Mesodermal cell (in vitro differentiated cells): ENCODE results near the gene PADI6.

ENCODE experiments used
- H3K27ac ChIP-seq: 2 replicates; pipeline ENCODE4 v1.7.0; 2013; ENCODE audit warnings: mild to moderate bottlenecking, low read depth, low read length, moderate library complexity; ENCODE audit not compliant: severe bottlenecking
- H3K36me3 ChIP-seq: 2 replicates; pipeline ENCODE4 v1.7.1; 2013; ENCODE audit warnings: mild to moderate bottlenecking, low read length, moderate library complexity; ENCODE audit not compliant: control insufficient read depth, insufficient read depth
- H3K4me1 ChIP-seq: one replicate; pipeline ENCODE4 v1.7.1; 2013; ENCODE audit warnings: mild to moderate bottlenecking, low read length; ENCODE audit not compliant: insufficient read depth, control insufficient read depth, poor library complexity, severe bottlenecking
- H3K4me3 ChIP-seq: 2 replicates; pipeline ENCODE4 v1.7.0; 2013; ENCODE audit warnings: low read length, control low read depth, mild to moderate bottlenecking; ENCODE audit not compliant: insufficient read depth, poor library complexity, severe bottlenecking; ENCODE audit errors: extremely low read depth
- H3K9me3 ChIP-seq: 2 replicates; pipeline ENCODE4 v1.7.1; 2013; ENCODE audit warnings: mild to moderate bottlenecking, low read length, moderate library complexity; ENCODE audit not compliant: control insufficient read depth
- WGBS, 2 experiments: methylation state at CpG; one replicate each; pipeline ENCODE4 v1.1.5; 2013; ENCODE audit warnings: missing lambda C conversion rate in 2 of 2; ENCODE audit not compliant: insufficient coverage in 2 of 2; 5-methylcytosine and 5-hydroxymethylcytosine counted together

The PADI6 gene

DNA sequence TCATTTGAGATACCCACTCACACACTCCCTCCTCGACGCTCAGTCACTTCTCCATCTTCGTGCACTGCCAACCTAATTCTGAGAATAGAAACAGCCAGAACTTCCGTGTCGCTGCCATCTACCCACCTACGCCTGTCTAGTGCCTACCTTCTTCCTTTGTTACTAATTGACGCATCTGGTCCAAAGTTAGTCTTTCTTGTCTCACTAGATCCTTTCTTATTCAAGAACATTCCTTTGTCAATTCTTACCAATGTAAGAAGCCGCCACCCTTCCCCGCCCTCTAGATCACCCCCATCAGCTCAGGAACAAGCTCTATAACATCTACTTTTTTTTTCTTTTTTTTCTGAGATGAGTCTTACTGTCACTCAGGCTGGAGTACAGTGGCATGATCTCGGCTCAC lies 3.7 kb downstream of the PADI6 start:
- H3K27ac ChIP-seq: no peak overlapping the region
- no peaks in the 10 kb centered on the region for H3K4me1 ChIP-seq
- H3K9me3 ChIP-seq: no peaks in the 10 kb centered on the region
- no peak overlapping the region for H3K4me3 ChIP-seq
- no peaks in the 10 kb centered on the region for H3K36me3 ChIP-seq
- 95 to 96% methylated on average over 9 to 10 of the region's 10 CpGs for WGBS, 2 experiments

DNA sequence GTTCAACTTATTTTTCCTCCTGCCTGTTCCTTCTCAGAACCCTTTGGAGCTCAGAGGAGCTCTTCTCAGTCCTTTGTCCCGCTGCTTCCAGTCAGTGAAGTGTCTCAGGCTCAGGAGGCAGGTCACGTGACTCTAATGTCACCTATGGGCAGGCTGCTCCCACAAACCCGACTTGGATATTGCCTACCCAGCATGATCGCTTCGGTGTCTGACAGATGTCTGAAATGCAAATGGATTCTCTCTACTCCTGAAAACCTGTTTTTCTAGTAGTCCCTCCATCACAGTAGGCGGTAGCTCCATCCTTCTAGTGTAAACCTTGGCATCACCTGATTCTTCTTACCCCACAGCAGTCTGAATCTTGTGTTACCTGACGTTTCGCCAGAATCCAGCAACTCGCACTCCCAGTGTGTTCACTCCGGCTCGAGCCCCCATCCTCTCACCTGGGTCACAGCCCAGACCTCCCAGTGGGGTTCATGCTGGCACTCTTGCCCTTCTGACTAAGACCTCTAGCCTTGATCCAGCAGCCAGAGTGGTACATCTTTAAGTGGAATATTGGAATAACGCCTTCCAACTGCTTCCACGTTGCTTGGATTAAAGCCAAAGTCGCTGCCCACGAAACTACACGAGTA lies 5.4 kb downstream of the PADI6 start:
- H3K9me3 ChIP-seq: no peaks in the 10 kb centered on the region
- H3K27ac ChIP-seq: no peak overlapping the region
- 81% methylated on average over 16 of the region's 16 CpGs for WGBS, 2 experiments
- H3K4me1 ChIP-seq: no peaks in the 10 kb centered on the region
- H3K4me3 ChIP-seq: no peak overlapping the region
- H3K36me3 ChIP-seq: no peaks in the 10 kb centered on the region

DNA sequence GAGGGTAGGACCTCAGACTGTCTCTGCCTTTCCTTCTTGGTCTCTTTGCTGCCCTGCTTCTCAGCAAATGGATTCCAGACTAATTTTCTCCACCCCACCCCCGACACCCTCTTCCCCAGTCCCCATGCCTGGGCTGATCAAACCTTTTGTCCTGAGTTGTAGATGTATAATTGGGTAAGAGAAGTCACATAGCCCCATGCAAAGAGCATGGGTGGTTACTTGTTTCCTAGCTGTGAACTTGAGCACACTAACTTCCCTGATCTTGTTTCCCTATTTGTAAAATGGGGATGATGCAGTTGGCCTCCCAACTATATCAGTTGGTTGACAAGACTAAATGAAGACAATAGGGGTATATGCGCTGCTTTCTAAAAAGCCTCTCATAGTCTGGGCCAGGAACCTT lies 9.2 kb downstream of the PADI6 start:
- WGBS, 2 experiments: 91 to 100% methylated on average over 1 of the region's 2 CpGs
- Histone ChIP-seq H3K36me3 (no peaks in the 10 kb centered on the region), H3K27ac (no peak overlapping the region), H3K9me3 (no peaks in the 10 kb centered on the region), H3K4me1 (no peaks in the 10 kb centered on the region), H3K4me3 (no peak overlapping the region)

DNA sequence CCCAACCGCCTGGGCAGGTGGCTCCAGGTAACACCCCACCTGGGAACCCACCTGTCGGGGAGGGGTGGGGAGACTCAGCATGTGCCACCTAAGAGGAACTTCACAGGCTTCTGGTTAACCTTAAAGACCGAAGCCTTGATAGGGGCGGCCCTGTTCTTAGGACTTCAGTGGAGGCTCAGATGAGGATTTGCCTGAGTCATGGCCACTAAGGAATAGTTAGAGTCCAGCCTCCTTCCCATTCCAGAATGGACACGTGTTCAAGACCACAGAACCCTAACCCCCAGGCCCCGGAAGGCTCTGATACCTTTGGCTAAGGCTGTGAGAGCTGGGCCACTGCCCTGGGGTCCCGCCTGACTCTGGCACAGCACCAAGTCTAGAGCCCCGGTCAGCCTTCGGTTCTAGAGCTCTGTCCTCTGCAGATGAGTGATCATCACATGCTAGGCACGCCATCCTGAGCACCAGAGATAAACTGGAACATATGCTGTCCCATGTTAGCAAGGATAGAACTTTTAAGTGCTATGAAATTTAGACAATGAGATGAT lies 20.3 kb downstream of the PADI6 start:
- no peak overlapping the region for H3K27ac ChIP-seq
- WGBS, 2 experiments: 87 to 92% methylated on average over 9 to 10 of the region's 10 CpGs
- H3K9me3 ChIP-seq: no peaks in the 10 kb centered on the region
- no peaks in the 10 kb centered on the region for H3K36me3 ChIP-seq
- no peaks in the 10 kb centered on the region for H3K4me1 ChIP-seq
- H3K4me3 ChIP-seq: no peak overlapping the region

DNA sequence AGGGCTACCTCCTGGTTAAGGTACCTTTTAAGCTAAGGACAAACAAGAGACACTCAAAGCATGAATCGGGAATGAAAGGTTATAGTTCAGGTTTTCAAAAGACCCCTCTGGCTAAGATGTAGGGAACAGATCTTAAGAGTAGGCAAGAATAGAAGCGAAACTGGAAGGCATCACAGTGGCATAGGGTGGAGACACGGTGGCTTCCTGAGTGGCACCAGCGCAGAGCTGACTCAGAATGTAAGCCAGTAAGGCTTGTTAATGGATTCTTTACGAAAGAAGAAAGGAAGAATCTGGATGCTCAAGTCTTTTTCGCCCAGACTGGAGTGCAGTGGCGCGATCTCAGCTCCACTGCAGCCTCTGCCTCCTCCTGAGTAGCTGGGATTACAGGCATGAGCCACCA lies 21.2 kb downstream of the PADI6 start:
- 80 to 85% methylated on average over 8 of the region's 8 CpGs for WGBS, 2 experiments
- H3K9me3 ChIP-seq: no peaks in the 10 kb centered on the region
- no peaks in the 10 kb centered on the region for H3K4me1 ChIP-seq
- no peak overlapping the region for H3K27ac ChIP-seq
- no peak overlapping the region for H3K4me3 ChIP-seq
- no peaks in the 10 kb centered on the region for H3K36me3 ChIP-seq

DNA sequence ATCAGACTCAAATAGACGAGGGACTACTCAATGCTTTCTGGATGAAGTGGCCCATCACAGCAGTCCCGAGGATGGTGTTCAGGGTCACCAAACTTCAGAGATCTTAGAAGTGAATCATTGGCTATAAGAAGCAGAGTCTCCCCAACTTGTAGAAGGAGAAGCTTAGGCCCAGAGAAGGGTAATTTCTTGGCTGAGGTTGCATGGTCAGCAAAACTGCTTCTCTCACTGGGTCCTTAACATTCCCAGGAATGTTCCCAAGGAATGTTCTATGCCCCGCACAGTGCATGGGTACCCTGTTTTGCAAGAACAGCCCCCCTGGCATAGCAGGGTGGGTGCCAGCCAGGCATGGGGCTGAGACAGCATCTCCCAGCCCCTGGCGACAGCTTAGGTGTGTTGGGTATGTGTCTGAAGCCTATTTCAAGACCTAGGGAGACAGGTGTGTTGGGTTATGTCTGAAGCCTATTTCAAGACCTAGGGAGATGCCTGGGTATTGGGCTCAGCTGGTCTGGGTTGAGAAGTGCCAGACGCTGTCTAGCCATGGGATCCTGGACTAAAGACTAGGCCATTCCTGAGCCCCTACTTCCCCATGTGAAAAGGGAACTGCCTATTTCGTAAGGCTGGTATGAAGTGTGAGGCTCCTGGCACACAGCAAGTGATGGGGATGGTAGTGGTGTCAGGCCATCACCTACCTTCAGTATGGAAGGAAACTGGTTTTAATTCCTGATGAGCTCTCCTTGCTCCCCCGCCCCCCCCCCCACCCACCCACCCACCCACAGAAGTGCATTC lies 26.1 kb downstream of the PADI6 start:
- no peak overlapping the region for H3K27ac ChIP-seq
- H3K9me3 ChIP-seq: no peaks in the 10 kb centered on the region
- no peaks in the 10 kb centered on the region for H3K4me1 ChIP-seq
- 86 to 93% methylated on average over 3 to 4 of the region's 7 CpGs for WGBS, 2 experiments
- no peak overlapping the region for H3K4me3 ChIP-seq
- H3K36me3 ChIP-seq: no peaks in the 10 kb centered on the region

DNA sequence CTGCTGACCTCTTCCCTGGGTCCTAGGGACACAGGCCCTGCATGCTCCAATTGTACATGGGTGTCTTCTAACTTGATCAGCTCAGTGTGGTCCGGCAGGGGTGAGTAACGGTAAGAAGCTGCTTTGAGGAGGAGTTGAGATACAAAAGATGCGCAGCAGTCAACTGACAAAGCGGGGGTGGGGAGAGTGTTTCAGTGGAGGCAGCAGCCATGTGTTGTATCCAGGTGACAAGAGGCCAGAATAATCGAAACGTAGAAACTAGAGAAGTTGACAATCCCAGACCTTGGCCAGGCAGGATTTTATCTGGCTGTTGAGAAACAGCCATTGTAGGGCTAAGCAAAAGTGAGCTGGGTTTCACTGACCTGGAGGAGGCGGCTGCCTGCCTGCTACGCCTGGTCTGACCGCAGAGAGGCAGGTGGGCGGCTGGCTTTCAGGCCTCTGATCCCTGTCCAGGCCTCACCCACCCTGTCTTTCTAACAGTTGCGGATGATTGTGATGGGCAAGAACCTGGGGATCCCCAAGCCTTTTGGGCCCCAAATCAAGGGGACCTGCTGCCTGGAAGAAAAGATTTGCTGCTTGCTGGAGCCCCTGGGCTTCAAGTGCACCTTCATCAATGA lies 28.8 kb downstream of the PADI6 start:
- H3K36me3 ChIP-seq: no peaks in the 10 kb centered on the region
- H3K4me3 ChIP-seq: no peak overlapping the region
- 86 to 89% methylated on average over 9 to 11 of the region's 11 CpGs for WGBS, 2 experiments
- H3K9me3 ChIP-seq: no peaks in the 10 kb centered on the region
- H3K27ac ChIP-seq: no peak overlapping the region
- H3K4me1 ChIP-seq: no peaks in the 10 kb centered on the region

DNA sequence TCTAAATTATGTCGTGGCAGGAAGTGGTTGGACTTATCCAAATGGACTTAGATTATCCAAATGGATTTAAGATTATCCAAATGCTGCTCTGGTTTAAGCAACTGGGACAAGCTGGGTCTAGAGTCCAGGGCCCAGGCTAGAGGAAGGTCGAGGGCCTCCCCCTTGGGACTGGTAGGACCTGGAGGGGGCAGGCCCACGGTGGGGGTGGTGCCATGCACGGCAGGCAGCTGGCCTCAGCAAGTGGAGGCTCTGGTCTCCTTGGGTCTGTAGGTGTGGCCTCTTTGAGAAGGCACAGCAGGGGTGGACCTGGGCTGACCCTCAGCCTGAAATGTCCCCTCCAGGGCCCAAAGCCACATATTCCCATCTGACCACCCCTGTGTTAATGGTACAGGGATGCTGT lies 29.8 kb downstream of the PADI6 start:
- Histone ChIP-seq H3K27ac (no peak overlapping the region), H3K36me3 (peaks cover 4% of the 10 kb centered on the region), H3K4me1 (no peaks in the 10 kb centered on the region), H3K9me3 (no peaks in the 10 kb centered on the region), H3K4me3 (no peak overlapping the region)
- 60 to 64% methylated on average over 3 of the region's 4 CpGs for WGBS, 2 experiments

DNA sequence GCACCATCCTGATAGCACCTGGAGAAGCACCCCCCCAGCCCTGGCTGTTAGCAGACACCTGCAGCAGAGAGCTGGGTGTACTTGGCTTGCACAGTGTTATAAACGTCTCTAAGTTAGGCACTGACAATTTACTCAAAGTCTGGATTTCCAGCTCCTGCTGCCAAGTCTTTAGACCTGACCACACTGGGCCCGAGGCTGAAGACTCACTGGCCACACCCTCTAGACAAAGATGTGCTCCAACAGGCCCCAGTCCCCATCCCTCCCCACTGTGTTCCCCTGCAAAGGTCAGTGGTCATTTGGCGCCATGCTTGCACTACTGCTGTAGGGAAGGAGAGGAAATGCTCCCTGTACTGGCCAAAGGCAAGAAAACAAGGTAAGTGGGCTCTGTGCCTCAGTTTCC lies 31.1 kb downstream of the PADI6 start:
- Histone ChIP-seq H3K4me1 (no peaks in the 10 kb centered on the region), H3K36me3 (peaks cover 13% of the 10 kb centered on the region), H3K27ac (no peak overlapping the region), H3K9me3 (no peaks in the 10 kb centered on the region), H3K4me3 (no peak overlapping the region)
- WGBS, 2 experiments: 75 to 95% methylated on average over 2 to 3 of the region's 3 CpGs

DNA sequence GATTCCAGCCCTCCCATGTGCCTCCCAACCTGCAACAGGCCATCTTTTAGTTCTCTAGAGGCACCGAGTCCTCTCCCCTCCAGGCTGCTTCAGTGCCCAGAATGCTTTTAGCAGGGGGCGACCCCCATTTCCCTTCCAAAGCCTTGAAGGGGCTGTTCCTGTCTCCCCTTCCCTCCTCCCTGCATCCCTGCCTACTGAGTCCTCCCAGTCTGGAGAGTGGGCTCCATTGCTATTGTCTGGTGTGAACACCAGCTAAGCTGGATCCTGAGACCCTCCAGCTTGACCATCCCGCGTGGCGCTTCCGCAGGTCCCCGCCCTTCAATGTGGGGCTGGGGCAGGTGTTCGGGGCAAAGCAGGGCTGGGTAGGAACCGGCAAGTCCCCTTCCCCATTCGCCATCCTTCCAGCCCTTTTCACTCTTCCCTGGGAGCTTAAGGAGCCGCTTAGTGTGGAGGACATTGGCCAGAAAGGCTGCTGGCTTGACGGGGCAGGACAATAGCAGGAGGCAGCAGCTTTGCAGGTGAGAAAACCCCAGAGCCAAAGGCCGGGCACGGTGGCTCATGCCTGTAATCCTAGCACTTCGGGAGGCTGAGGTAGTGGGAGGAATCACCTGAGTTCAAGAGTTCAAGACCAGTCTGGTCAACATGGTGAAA lies 32.2 kb downstream of the PADI6 start:
- Histone ChIP-seq H3K4me3 (no peak overlapping the region), H3K27ac (no peak overlapping the region), H3K9me3 (no peaks in the 10 kb centered on the region), H3K4me1 (no peaks in the 10 kb centered on the region), H3K36me3 (peaks cover 23% of the 10 kb centered on the region)
- WGBS, 2 experiments: 70 to 81% methylated on average over 8 to 12 of the region's 15 CpGs
